COLO668 (cell line): ENCODE data around the gene CHN2.
"Not testable (repeated sequence)": the region's sequence is repeated elsewhere in the genome, so short reads cannot be mapped to it uniquely, and the experiment has no call there.

Source experiments
- DNase-seq: peaks from one replicate; lab custom pipeline; 2025; ENCODE audit not compliant: unreplicated experiment; lab: John Stamatoyannopoulos, UW

The CHN2 gene

GRCh38 chr7:29185613-29186012 lies 9.0 kb upstream of the CHN2 start:
- no peak for DNase-seq

DNA sequence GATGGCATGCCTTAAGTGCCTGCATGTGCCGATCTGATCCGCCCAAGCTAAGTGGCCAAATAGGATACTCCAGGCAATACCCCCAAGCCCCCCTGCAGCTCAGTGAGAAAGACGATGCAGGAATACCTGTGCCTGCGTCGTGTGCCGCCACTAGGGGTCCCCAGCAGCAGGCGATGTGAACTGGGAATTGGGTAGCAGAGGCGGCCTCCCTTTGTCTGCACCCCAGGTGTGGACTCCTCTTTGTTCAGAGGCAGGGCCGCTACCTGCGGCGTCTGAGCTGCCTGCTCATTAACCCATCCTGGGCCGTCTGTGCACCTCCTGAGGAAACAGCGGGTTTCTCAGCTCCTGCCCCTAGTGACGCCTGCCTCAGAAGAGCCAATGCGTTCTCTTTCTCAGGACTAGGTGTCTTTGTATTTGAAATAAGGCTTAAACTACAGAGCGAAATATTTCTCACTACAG lies 4.8 kb upstream of the CHN2 start:
- peak; percentile 93 for DNase-seq

DNA sequence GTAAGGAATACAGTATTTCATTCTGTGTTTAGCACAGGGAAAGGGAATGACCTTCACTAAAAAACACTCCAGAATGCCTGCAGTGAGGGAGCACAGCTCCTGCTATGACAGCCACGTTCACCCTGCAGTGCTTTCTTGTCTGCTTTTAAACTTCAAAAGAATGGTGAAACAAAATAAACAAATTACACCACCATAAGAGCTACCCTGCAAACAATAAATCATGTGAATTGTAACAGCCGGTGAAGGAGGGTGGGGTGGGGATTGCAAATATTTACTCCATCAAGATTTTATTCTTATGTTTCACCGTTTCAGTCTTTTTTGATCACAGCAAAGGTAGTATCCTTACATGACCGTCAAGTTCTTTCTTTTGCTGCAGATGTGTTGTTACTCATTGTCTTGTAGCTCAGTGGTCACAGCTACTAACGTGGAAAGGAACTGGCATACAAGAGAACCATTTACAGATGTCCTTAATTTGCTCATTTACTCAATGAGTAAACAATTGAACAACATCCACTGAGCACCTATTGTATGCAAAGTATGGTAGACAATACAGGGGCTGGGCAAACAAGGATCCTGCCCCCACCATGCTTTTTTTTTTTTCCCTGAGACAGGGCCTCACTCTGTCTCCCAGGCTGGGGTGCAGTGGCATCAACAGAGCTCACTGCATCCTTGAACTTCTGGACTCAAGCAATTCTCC lies 4.1 kb upstream of the CHN2 start:
- peak; percentile 42 for DNase-seq

DNA sequence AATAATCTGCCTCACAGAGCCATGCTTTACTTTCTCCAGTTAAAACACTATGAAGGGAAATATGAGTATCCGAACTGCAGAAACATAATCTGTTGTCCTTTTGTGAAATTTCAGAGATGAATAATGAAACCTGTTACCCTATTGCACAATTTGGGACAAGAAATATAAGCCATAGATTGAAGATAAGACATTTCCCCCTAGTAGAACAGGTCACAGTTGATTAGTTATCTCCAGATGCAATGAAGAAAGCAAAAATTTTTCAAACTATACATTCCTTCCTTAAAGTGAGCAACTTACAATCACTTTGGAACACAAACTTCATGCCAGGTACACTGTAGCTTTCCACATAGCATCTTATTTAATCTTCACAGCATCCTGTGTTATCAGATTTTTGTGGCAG lies 2.3 kb upstream of the CHN2 start:
- no peak for DNase-seq

DNA sequence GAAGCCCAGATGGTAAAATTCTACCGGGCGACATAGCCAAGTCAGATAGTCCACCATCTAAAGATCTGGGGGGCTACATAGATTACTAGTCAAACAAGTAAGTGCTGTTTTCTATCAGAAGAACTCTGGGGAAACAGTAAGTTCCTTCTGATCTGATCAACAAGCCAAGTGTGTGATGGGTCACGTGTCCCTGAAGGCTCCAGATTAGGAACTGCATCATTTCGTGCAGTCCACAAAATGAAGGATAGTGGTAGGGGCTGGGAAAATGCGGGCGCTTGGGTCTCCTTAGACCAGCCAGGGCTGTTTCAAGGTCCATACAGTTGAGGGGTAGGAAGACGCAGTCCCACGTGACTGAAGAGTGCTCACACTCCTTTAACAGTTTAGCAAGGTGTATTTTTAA lies 1.8 kb upstream of the CHN2 start:
- no peak for DNase-seq

DNA sequence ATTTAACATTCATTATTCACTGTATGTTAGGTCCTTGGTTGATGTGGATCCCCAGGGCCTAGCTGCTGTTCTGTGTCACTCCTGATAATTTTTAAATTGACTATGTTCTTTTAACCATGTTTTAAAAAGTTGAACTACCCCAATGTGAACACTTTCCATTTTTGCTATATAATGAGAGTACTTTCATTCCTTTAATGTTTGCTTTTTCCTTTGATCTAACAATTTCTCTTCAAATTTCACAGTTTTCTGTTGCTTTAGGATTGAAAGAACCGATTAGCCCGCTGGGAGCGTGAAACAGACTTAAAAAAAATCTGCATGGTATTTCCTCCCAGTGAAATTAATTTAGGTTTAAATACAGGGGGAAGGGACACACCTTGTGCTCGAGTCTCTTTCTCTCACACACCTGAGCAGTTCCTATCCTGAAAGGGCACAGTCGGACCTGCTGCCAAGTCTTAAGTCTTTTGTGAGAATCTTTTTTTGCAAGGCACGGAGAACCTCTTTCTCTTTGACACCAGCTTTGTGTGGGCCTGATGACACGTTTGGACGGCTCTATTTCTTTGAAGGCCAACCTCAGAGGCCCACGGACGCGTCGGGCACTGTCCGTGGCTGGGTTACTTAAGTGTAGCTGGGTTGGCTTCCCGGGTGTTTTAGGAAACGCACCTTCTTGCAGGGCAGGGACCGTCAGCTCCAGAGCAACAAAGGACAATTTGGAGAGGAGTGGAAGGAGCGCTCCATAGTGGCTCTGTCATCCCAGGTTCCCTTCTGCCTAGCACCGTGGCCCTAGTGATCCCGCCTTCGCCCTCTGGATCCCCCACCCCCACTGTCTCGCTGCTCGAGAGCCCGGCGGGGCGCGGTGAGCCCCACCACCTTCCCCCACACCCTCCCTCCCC lies 1.0 kb upstream of the CHN2 start:
- peak; percentile 80 for DNase-seq

DNA sequence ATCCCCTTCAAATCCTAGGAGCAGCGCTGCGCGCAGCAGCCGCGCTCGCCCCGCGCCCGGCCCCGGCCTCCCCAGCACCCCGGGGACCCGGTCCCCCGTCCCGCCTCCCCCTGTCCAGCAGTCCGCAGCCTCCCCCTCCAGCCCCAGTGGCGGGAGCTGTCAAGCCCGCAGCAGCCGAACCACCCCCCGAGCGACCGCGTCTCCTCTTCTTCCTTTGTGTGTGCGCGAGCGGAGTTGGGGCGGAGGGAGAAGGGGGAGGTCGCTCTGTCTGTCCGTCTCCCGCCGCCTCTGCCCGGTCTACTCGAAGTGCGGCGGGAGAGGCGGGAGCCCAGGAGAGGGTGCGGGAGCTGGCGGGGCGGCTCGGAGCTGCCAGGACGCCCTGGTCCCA lies 375 bp upstream of the CHN2 start:
- DNase-seq = peak; percentile 85

- no peak for DNase-seq
Measured at GRCh38 chr7:29196191-29196590, 1.6 kb downstream of the CHN2 start.

- DNase-seq = peak; percentile 52
Measured at GRCh38 chr7:29196971-29197595, 2.5 kb downstream of the CHN2 start.

- no peak for DNase-seq
Measured at GRCh38 chr7:29197916-29198315, 3.3 kb downstream of the CHN2 start.

DNA sequence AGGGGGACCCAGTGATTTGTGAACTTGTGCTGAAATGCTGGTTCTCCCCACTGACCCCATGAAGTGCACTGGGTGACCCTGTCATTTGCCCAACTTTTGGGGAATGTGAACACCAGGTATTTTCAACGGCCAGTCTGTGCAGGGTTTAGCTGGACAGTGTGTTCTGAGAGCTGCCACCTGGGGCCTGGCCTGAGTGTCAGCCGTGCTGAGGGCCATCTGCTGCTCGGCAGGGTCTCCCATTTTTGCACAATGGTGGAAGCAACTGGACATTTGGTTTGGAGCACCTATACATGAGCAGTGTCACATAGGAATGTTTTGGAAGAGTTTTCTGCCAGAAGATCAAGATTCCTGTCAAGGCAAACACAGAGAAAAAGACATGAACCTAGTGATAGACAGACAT lies 5.2 kb downstream of the CHN2 start:
- no peak for DNase-seq

- no peak for DNase-seq
Measured at GRCh38 chr7:29202651-29203069, 8.1 kb downstream of the CHN2 start.

DNA sequence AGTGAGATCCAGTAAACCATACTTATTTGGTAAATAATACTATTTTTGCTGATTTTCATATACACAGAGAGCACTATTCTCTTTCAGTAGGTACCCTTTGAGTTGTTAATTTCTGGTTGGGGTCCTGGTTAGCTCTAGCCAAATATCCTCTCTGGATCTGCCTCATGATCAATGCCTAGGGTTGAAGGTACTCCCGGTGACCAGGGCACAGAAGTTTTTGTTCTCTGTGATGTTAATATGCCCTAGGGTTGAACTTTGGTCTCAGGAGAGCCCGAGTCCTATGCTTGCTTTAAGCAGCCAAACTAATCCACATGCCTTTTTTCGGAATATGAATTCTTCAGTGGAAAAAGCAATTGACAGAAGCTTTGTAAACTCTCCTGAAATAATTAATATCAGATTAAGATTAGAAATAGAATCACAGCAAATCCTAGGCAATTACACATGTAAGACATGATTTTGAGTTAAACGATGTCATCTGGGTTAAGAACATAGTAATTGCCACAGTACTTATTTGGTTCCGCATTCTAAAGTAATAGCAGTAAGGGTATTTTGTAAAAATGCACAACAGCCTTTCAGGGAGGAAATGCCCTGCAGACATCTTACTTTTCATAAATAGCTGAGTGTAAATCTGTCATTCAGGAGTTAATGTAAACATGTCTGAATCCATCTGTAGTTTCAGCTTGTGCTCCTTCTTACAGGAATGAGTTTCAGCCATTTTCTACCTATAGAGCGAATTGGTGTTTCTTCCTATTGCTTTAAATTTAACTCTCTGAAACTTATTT lies 10.1 kb downstream of the CHN2 start:
- DNase-seq = no peak

DNA sequence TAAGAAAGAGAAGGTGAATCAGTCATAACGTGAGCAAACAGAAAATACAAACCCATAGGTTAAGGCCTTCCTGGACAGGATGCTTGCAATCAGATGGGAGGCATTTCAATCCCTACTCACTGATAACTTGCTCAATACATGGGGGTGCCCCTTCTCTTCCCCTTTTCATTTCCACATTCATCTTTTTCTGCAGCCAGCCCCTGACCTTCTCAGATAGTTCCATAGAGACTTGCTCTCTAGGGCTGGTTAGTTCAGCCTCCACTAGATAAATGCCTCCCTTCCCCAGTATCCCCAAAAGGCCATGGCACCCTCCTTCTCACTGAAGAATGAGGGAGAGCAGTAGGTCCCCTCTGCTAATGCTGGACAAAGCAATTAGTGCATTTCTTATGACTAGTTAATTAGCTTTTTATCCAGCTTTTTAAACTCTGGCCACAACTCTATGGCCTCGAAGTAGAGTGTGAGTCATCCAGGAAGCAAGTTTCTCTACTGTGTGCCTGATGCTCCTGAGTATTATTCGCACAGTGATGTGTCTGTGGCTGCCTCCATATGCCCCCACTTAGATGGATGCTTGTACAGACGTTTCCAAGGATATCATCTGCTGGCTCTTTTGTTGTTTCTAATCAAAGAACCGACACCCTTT lies 12.7 kb downstream of the CHN2 start:
- peak; percentile 37 for DNase-seq

GRCh38 chr7:29208410-29209250 lies 14.1 kb downstream of the CHN2 start:
- no peak for DNase-seq

- DNase-seq = no peak
Measured at GRCh38 chr7:29209745-29210144, 15.2 kb downstream of the CHN2 start.

DNA sequence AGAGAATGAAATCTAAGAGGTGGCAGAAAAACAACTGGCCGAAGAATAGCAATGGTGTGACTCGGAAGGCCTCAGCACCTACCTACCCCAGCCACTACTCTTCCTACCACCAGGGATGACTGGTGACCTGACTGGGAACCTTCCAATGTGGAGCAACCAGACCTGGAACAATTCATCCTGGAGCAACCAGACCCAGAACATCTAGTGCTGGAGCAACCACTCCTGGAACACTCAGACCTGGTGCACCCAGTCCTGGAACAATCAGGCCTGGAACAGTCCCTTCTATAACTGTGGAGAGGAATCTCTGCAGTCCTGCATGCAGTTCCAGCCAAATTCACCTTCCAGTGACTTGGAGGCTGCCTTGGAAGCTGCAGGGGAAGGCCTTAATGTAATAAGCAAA lies 18.2 kb downstream of the CHN2 start:
- not testable (repeated sequence) for DNase-seq

- DNase-seq = no peak
Measured at GRCh38 chr7:29214056-29214455, 19.5 kb downstream of the CHN2 start.

DNA sequence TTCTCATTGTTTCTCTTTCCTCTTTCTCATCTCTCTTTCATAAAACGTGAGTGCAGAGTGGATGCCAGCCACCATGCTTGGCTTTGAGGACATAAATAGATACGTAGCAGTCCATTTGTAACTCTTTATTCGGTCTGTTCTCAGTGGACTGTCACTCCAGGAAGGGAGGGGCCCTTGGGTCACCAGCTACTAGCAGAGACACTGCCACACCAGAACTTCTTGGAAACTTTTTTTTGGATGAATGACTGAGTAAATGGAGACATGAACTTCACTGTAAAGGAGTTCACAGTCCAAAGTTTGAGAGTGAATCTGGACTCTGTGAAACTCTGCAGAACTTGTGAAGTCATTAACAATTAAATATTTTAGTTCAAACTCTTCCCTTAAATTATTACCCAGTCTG lies 20.2 kb downstream of the CHN2 start:
- DNase-seq = no peak

GRCh38 chr7:29216128-29216527 lies 21.6 kb downstream of the CHN2 start:
- no peak for DNase-seq
